ENCODE results near the gene SLCO4A1. TPM values are rescaled to one million over a fixed set of nuclear protein-coding genes. Genes with fewer than 3 reads are reported as not detected.

Gene SLCO4A1
- total RNA-seq, 1 donor from 2014 or later: 3.6 TPM

GRCh38 chr20:62604796-62605195 is 37.5 kb upstream of the SLCO4A1 start:
- no peaks in the 10 kb centered on the region for H3K9me3 Mint-ChIP-seq (ENCODE audit: low read depth)
- TF ChIP-seq CTCF (IDR thresholded peaks at IDR 0.05; ENCODE audit: unreplicated experiment): no peak
- no peaks in the 10 kb centered on the region for H3K36me3 Mint-ChIP-seq (ENCODE audit: insufficient read depth)
- no peak overlapping the region for H3K4me3 Mint-ChIP-seq (ENCODE audit: low read depth)
- H3K27ac Mint-ChIP-seq: no peak overlapping the region
- DNase-seq (ENCODE audit: low spot score, unreplicated experiment): no peak
- H3K4me1 Mint-ChIP-seq (ENCODE audit: low read depth): peaks cover 3% of the 10 kb centered on the region
- H3K27me3 Mint-ChIP-seq: peaks cover 31% of the 10 kb centered on the region

GRCh38 chr20:62605236-62605943 is 36.9 kb upstream of the SLCO4A1 start:
- Mint-ChIP-seq H3K27ac (no peak overlapping the region), H3K27me3 (peaks cover 28% of the 10 kb centered on the region), H3K36me3 (ENCODE audit: insufficient read depth) (no peaks in the 10 kb centered on the region), H3K4me1 (ENCODE audit: low read depth) (peaks cover 3% of the 10 kb centered on the region), H3K4me3 (ENCODE audit: low read depth) (no peak overlapping the region), H3K9me3 (ENCODE audit: low read depth) (no peaks in the 10 kb centered on the region)
- no peak for TF ChIP-seq CTCF (IDR thresholded peaks at IDR 0.05; ENCODE audit: unreplicated experiment)
- DNase-seq (ENCODE audit: low spot score, unreplicated experiment): no peak

GRCh38 chr20:62606016-62606415 is 36.3 kb upstream of the SLCO4A1 start:
- Mint-ChIP-seq H3K9me3 (ENCODE audit: low read depth) (no peaks in the 10 kb centered on the region), H3K36me3 (ENCODE audit: insufficient read depth) (no peaks in the 10 kb centered on the region), H3K4me3 (ENCODE audit: low read depth) (no peak overlapping the region), H3K4me1 (ENCODE audit: low read depth) (peaks cover 3% of the 10 kb centered on the region), H3K27me3 (peaks cover 27% of the 10 kb centered on the region), H3K27ac (no peak overlapping the region)
- DNase-seq (ENCODE audit: low spot score, unreplicated experiment): no peak
- no peak for TF ChIP-seq CTCF (IDR thresholded peaks at IDR 0.05; ENCODE audit: unreplicated experiment)

- H3K36me3 Mint-ChIP-seq (ENCODE audit: insufficient read depth): no peaks in the 10 kb centered on the region
- peaks cover 28% of the 10 kb centered on the region for H3K27me3 Mint-ChIP-seq
- no peak overlapping the region for H3K27ac Mint-ChIP-seq
- H3K4me1 Mint-ChIP-seq (ENCODE audit: low read depth): peaks cover 3% of the 10 kb centered on the region
- no peak overlapping the region for H3K4me3 Mint-ChIP-seq (ENCODE audit: low read depth)
- DNase-seq (ENCODE audit: low spot score, unreplicated experiment): no peak
- no peaks in the 10 kb centered on the region for H3K9me3 Mint-ChIP-seq (ENCODE audit: low read depth)
- no peak for TF ChIP-seq CTCF (IDR thresholded peaks at IDR 0.05; ENCODE audit: unreplicated experiment)
These were observed 35.6 kb upstream of the SLCO4A1 start for GRCh38 chr20:62606551-62607201.

- Mint-ChIP-seq H3K9me3 (ENCODE audit: low read depth) (no peaks in the 10 kb centered on the region), H3K27me3 (peaks cover 26% of the 10 kb centered on the region), H3K36me3 (ENCODE audit: insufficient read depth) (no peaks in the 10 kb centered on the region), H3K4me1 (ENCODE audit: low read depth) (peaks cover 3% of the 10 kb centered on the region), H3K27ac (no peak overlapping the region), H3K4me3 (ENCODE audit: low read depth) (no peak overlapping the region)
- DNase-seq (ENCODE audit: low spot score, unreplicated experiment): no peak
- TF ChIP-seq CTCF (IDR thresholded peaks at IDR 0.05; ENCODE audit: unreplicated experiment): no peak
These were observed 34.7 kb upstream of the SLCO4A1 start for GRCh38 chr20:62607366-62608217.
